NCI-H146 treated with DMSO at 0.1 percent for 48 hours (cell line): Measurements from ENCODE around the gene WDR73.

ENCODE experiments used
- DNase-seq: peaks from one replicate; lab custom pipeline; 2025; ENCODE audit not compliant: unreplicated experiment; lab: John Stamatoyannopoulos, UW

Gene WDR73

GRCh38 chr15:84620626-84621025 is 33.5 kb downstream of the WDR73 start:
- no peak for DNase-seq

- DNase-seq: no peak
These were observed 37.8 kb downstream of the WDR73 start for GRCh38 chr15:84616235-84616634.

- DNase-seq: no peak
These were observed 42.5 kb downstream of the WDR73 start for GRCh38 chr15:84611631-84612030.

GRCh38 chr15:84609818-84610525 is 44.1 kb downstream of the WDR73 start:
- DNase-seq: no peak

- no peak for DNase-seq
These were observed 45.3 kb downstream of the WDR73 start for GRCh38 chr15:84608707-84609284.

GRCh38 chr15:84606653-84607120 is 47.4 kb downstream of the WDR73 start:
- no peak for DNase-seq

GRCh38 chr15:84605554-84605882 is 48.6 kb downstream of the WDR73 start:
- no peak for DNase-seq

- no peak for DNase-seq
These were observed 49.1 kb downstream of the WDR73 start for GRCh38 chr15:84604826-84605553.

- DNase-seq: no peak
These were observed 50.3 kb downstream of the WDR73 start for GRCh38 chr15:84603630-84604379.

GRCh38 chr15:84601555-84601838 is 52.6 kb downstream of the WDR73 start:
- DNase-seq: no peak

- peak; percentile 87 for DNase-seq
These were observed 53.2 kb downstream of the WDR73 start, which contains the start of gene ZSCAN2 for GRCh38 chr15:84600687-84601554. Gene ZSCAN2, plus strand, starts transcription at chr15:84601009. Its CDS starts 2,919 bp downstream, at chr15:84603928.

- peak; percentile 55 for DNase-seq
These were observed 53.8 kb downstream of the WDR73 start for GRCh38 chr15:84600331-84600686.

- peak; percentile 29 for DNase-seq
These were observed 54.2 kb downstream of the WDR73 start for GRCh38 chr15:84599906-84600305.

- DNase-seq: no peak
These were observed 55.1 kb downstream of the WDR73 start for GRCh38 chr15:84598993-84599392.

- DNase-seq: no peak
These were observed 55.8 kb downstream of the WDR73 start for GRCh38 chr15:84598250-84598649.

- DNase-seq: no peak
These were observed 56.8 kb downstream of the WDR73 start for GRCh38 chr15:84597296-84597695.

GRCh38 chr15:84595660-84596059 is 58.4 kb downstream of the WDR73 start:
- no peak for DNase-seq

- DNase-seq: no peak
These were observed 59.3 kb downstream of the WDR73 start for GRCh38 chr15:84594617-84595290.

GRCh38 chr15:84591815-84592214 is 62.3 kb downstream of the WDR73 start:
- DNase-seq: no peak

GRCh38 chr15:84590406-84590805 is 63.7 kb downstream of the WDR73 start:
- DNase-seq: no peak
